ENCODE results near the gene USP40. TPM values are rescaled to one million over a fixed set of nuclear protein-coding genes. Genes with fewer than 3 reads are reported as not detected.

Gene USP40
- total RNA-seq, 1 donor: 48.8 TPM

GRCh38 chr2:233430651-233431050 is 135.9 kb downstream of the USP40 start:
- H3K4me3 ChIP-seq (ENCODE audit: low read depth, low read length): no peak overlapping the region
- DNase-seq (ENCODE audit: low read depth): no peak
- TF ChIP-seq CTCF (IDR thresholded peaks at IDR 0.05; ENCODE audit: insufficient read depth, low read depth, low read length): no peak

GRCh38 chr2:233430081-233430480 is 136.5 kb downstream of the USP40 start:
- no peak overlapping the region for H3K4me3 ChIP-seq (ENCODE audit: low read depth, low read length)
- no peak for TF ChIP-seq CTCF (IDR thresholded peaks at IDR 0.05; ENCODE audit: insufficient read depth, low read depth, low read length)
- peak; percentile 93 for DNase-seq (ENCODE audit: low read depth)

- peak; percentile 28 for DNase-seq (ENCODE audit: low read depth)
- TF ChIP-seq CTCF (IDR thresholded peaks at IDR 0.05; ENCODE audit: insufficient read depth, low read depth, low read length): no peak
These were observed 137.2 kb downstream of the USP40 start for GRCh38 chr2:233429175-233429897.

DNA sequence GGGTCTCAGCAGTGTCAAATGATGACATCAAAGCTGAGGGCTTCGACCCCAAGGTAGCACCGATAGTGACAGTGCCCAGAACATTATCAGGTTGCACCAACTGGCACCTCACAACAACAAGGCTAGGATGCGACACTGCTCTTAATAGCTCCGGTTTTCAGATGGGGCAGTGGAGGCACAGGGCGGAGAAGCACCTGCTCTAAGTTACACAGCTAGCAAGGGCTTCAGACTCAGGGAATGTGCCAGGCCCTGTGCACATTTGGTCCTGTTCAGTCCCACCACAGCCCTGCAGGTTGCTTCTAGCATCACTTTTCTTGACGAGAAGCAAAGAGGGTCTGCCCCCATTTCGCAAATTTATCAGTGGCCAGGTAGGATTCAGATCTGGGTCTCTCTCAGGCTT is 138.1 kb downstream of the USP40 start:
- DNase-seq (ENCODE audit: low read depth): no peak
- H3K4me3 ChIP-seq (ENCODE audit: low read depth, low read length): no peak overlapping the region
- no peak for TF ChIP-seq CTCF (IDR thresholded peaks at IDR 0.05; ENCODE audit: insufficient read depth, low read depth, low read length)

More at GRCh38 chr2:233429175-233429897, 137.2 kb downstream of the USP40 start:
- no peak overlapping the region for H3K4me3 ChIP-seq (ENCODE audit: low read depth, low read length)

GRCh38 chr2:233428008-233428407 is 138.6 kb downstream of the USP40 start:
- H3K4me3 ChIP-seq (ENCODE audit: low read depth, low read length): no peak overlapping the region
- TF ChIP-seq CTCF (IDR thresholded peaks at IDR 0.05; ENCODE audit: insufficient read depth, low read depth, low read length): no peak
- DNase-seq (ENCODE audit: low read depth): no peak

GRCh38 chr2:233426619-233427342 is 139.8 kb downstream of the USP40 start:
- TF ChIP-seq CTCF (IDR thresholded peaks at IDR 0.05; ENCODE audit: insufficient read depth, low read depth, low read length): no peak
- H3K4me3 ChIP-seq (ENCODE audit: low read depth, low read length): no peak overlapping the region
- DNase-seq (ENCODE audit: low read depth): peak; percentile 69

Other genes starting within 250 kb of the USP40 start
- 10.0 and 16.0 TPM in 2 replicates for gene DGKD, start 212.3 kb downstream of the USP40 start, total RNA-seq
- gene UGT1A8, start 50.9 kb upstream of the USP40 start, total RNA-seq: under 0.01 TPM in 1 of 2 replicates, not detected in the other
- gene UGT1A10, start 69.7 kb upstream of the USP40 start, total RNA-seq: not detected in 2 replicates
- not detected in 2 replicates for gene UGT1A9, start 105.1 kb upstream of the USP40 start, total RNA-seq
- not detected in 2 replicates for gene UGT1A7, start 115.1 kb upstream of the USP40 start, total RNA-seq
- gene UGT1A6, start 126.1 kb upstream of the USP40 start, total RNA-seq: not detected in 2 replicates
- gene UGT1A5, start 146.1 kb upstream of the USP40 start, total RNA-seq: not detected in 2 replicates
- gene UGT1A4, start 152.0 kb upstream of the USP40 start, total RNA-seq: not detected in 2 replicates
- gene UGT1A3, start 162.3 kb upstream of the USP40 start, total RNA-seq: not detected in 2 replicates
- gene UGT1A1, start 193.5 kb upstream of the USP40 start, total RNA-seq: not detected in 2 replicates
- gene MROH2A, start 211.5 kb upstream of the USP40 start, total RNA-seq: not detected in 2 replicates